IMR-90 (cell line): ENCODE results near the gene ADGRD1. TPM values are rescaled to one million over a fixed set of nuclear protein-coding genes. Genes with fewer than 3 reads are reported as not detected.

ENCODE experiments used
- ATAC-seq: fragments of 200-7000 bp; cut with Tn5 transposase; 2 replicates; pipeline ENCODE4 v1.9.1; 2020; ENCODE audit warnings: low read depth, mild to moderate bottlenecking, moderate library complexity
- BruUV-seq: library from RNA; stranded (reverse); fragments of 400-500 nt; replicated peaks from 2 replicates; lab custom pipeline; 2021; lab: Mats Ljungman, UMichigan
- CTCF ChIA-PET: fragments of 300-600 bp; formaldehyde crosslinking; extraction: SDS; loops from one replicate; lab custom pipeline; 2021; ENCODE audit warnings: antibody characterized with exemption; lab: Yijun Ruan, JAX
- POLR2A ChIA-PET: fragments of 300-600 bp; sonication (Branson Sonifier 250); formaldehyde crosslinking; loops from one replicate; lab custom pipeline; 2022; ENCODE audit warnings: antibody characterized with exemption; ENCODE audit not compliant: unreplicated experiment; lab: Charles Lee
- DNase-seq: peaks from one replicate; pipeline ENCODE4 v3.0.0; 2013
- H2AFZ ChIP-seq: replicated peaks from 2 replicates; pipeline ENCODE3; 2013; ENCODE audit warnings: low read length, mild to moderate bottlenecking; ENCODE audit not compliant: poor library complexity
- H2AK5ac ChIP-seq: 2 replicates; pipeline ENCODE4 v1.6.1; 2013; ENCODE audit warnings: low read depth, low read length, inconsistent platforms
- H2AK9ac ChIP-seq: replicated peaks from 2 replicates; pipeline ENCODE3; 2013; ENCODE audit warnings: mild to moderate bottlenecking, low read depth, low read length, moderate library complexity; ENCODE audit not compliant: poor library complexity
- H2BK120ac ChIP-seq: 2 replicates; pipeline ENCODE4 v1.6.1; 2013; ENCODE audit warnings: low read depth, low read length, inconsistent platforms
- H2BK15ac ChIP-seq: 3 replicates; pipeline ENCODE4 v1.6.1; 2013; ENCODE audit warnings: low read depth, low read length, inconsistent platforms
- H2BK20ac ChIP-seq: 2 replicates; pipeline ENCODE4 v1.6.1; 2013; ENCODE audit warnings: low read depth, mild to moderate bottlenecking, inconsistent platforms, low read length, moderate library complexity
- H2BK5ac ChIP-seq: 2 replicates; pipeline ENCODE4 v1.6.1; 2013; ENCODE audit warnings: mild to moderate bottlenecking, low read depth, low read length, inconsistent platforms; ENCODE audit not compliant: poor library complexity, severe bottlenecking
- H3K14ac ChIP-seq: replicated peaks from 2 replicates; pipeline ENCODE4 v1.6.1; 2013; ENCODE audit warnings: low read depth, low read length, inconsistent platforms
- H3K18ac ChIP-seq: 2 replicates; pipeline ENCODE4 v1.6.1; 2013; ENCODE audit warnings: low read depth, low read length, control low read depth
- H3K23ac ChIP-seq: 2 replicates; pipeline ENCODE4 v1.6.1; 2013; ENCODE audit warnings: low read depth, low read length, inconsistent platforms
- H3K27ac ChIP-seq: 2 replicates; pipeline ENCODE4 v1.5.1; 2013; ENCODE audit warnings: mild to moderate bottlenecking, control low read depth, low read length; ENCODE audit not compliant: insufficient read depth
- H3K27me3 ChIP-seq: 2 replicates; pipeline ENCODE4 v1.6.1; 2013; ENCODE audit warnings: low read length; ENCODE audit not compliant: control insufficient read depth, insufficient read depth
- H3K36me3 ChIP-seq: 2 replicates; pipeline ENCODE4 v1.6.1; 2013; ENCODE audit warnings: low read length, mixed read lengths; ENCODE audit not compliant: control insufficient read depth, insufficient read depth
- H3K4ac ChIP-seq: 2 replicates; pipeline ENCODE4 v1.6.1; 2013; ENCODE audit warnings: low read depth, low read length, inconsistent platforms
- H3K4me1 ChIP-seq: 2 replicates; pipeline ENCODE4 v1.6.1; 2013; ENCODE audit warnings: low read length, mixed read lengths; ENCODE audit not compliant: control insufficient read depth, insufficient read depth
- H3K4me2 ChIP-seq: 2 replicates; pipeline ENCODE4 v1.6.1; 2013; ENCODE audit warnings: low read depth, mild to moderate bottlenecking, control low read depth, low read length, moderate library complexity
- H3K4me3 ChIP-seq: 2 replicates; pipeline ENCODE4 v1.5.1; 2013; ENCODE audit warnings: low read depth, mild to moderate bottlenecking, control low read depth, low read length, moderate library complexity; ENCODE audit not compliant: insufficient read depth
- H3K56ac ChIP-seq: 2 replicates; pipeline ENCODE4 v1.6.1; 2013; ENCODE audit warnings: low read length, inconsistent platforms; ENCODE audit not compliant: insufficient read depth; ENCODE audit errors: extremely low read depth
- H3K79me1 ChIP-seq, 2 experiments: 2 replicates each; pipeline ENCODE4 v1.6.1; 2013; ENCODE audit warnings: low read length in 2 of 2, inconsistent platforms in 1 of 2, low read depth in 1 of 2
- H3K9ac ChIP-seq: 2 replicates; pipeline ENCODE4 v1.6.1; 2013; ENCODE audit warnings: low read depth, low read length, control low read depth
- H3K9me1 ChIP-seq: 2 replicates; pipeline ENCODE4 v1.6.1; 2013; ENCODE audit warnings: low read length, inconsistent platforms; ENCODE audit not compliant: insufficient read depth
- H3K9me3 ChIP-seq: 2 replicates; pipeline ENCODE4 v1.6.1; 2013; ENCODE audit warnings: low read length; ENCODE audit not compliant: control insufficient read depth, insufficient read depth
- H4K20me1 ChIP-seq: 2 replicates; pipeline ENCODE4 v1.6.1; 2013; ENCODE audit warnings: low read length, inconsistent platforms; ENCODE audit not compliant: insufficient read depth
- H4K5ac ChIP-seq: 2 replicates; pipeline ENCODE4 v1.6.1; 2013; ENCODE audit warnings: mild to moderate bottlenecking, low read depth, low read length, control low read depth
- H4K8ac ChIP-seq, 2 experiments: 2 replicates each; pipeline ENCODE4 v1.6.1; 2013; ENCODE audit warnings: low read depth in 2 of 2, low read length in 2 of 2, control low read depth in 1 of 2, inconsistent platforms in 1 of 2
- H4K91ac ChIP-seq: 2 replicates; pipeline ENCODE4 v1.6.1; 2013; ENCODE audit warnings: low read depth, low read length, inconsistent platforms; ENCODE audit not compliant: insufficient read depth
- BHLHE40 ChIP-seq: fragments of 150-350 bp; IDR thresholded peaks from 2 replicates; pipeline ENCODE4 v1.6.1; 2016; ENCODE audit warnings: mild to moderate bottlenecking, low read depth, low read length
- CEBPB ChIP-seq: IDR thresholded peaks from 2 replicates; pipeline ENCODE4 v1.6.1; 2012; ENCODE audit warnings: low read depth, low read length, improper control_type of control experiment
- CHD1 ChIP-seq: IDR thresholded peaks from 2 replicates; pipeline ENCODE4 v1.6.1; 2012; ENCODE audit warnings: low read depth, low read length, improper control_type of control experiment
- FOS ChIP-seq: fragments of 150-350 bp; IDR thresholded peaks from 2 replicates; pipeline ENCODE4 v1.6.1; 2016; ENCODE audit warnings: low read depth, low read length
- MAFK ChIP-seq: IDR thresholded peaks from 2 replicates; pipeline ENCODE4 v1.6.1; 2012; ENCODE audit warnings: low read depth, low read length, improper control_type of control experiment
- MAZ ChIP-seq: IDR thresholded peaks from 2 replicates; pipeline ENCODE4 v1.6.1; 2012; ENCODE audit warnings: low read depth, mild to moderate bottlenecking, low read length, improper control_type of control experiment, moderate library complexity, borderline replicate concordance
- MXI1 ChIP-seq: IDR thresholded peaks from 2 replicates; pipeline ENCODE4 v1.6.1; 2012; ENCODE audit warnings: low read depth, mild to moderate bottlenecking, low read length, moderate library complexity, borderline replicate concordance
- NFE2L2 ChIP-seq: fragments of 150-350 bp; IDR thresholded peaks from 2 replicates; pipeline ENCODE4 v1.6.1; 2016; ENCODE audit warnings: low read depth, mild to moderate bottlenecking, low read length
- POLR2A ChIP-seq: IDR thresholded peaks from 2 replicates; pipeline ENCODE4 v1.6.1; 2012; ENCODE audit warnings: mild to moderate bottlenecking, low read depth, low read length
- RAD21 ChIP-seq: IDR thresholded peaks from 2 replicates; pipeline ENCODE4 v1.6.1; 2012; ENCODE audit warnings: low read length, improper control_type of control experiment
- RCOR1 ChIP-seq: IDR thresholded peaks from 2 replicates; pipeline ENCODE4 v1.6.1; 2012; ENCODE audit warnings: mild to moderate bottlenecking, low read length, improper control_type of control experiment; ENCODE audit not compliant: insufficient replicate concordance
- RFX5 ChIP-seq: IDR thresholded peaks from 2 replicates; pipeline ENCODE4 v1.8.0; 2012; ENCODE audit warnings: low read depth, mild to moderate bottlenecking, low read length, moderate library complexity
- SMC3 ChIP-seq: fragments of 150-350 bp; IDR thresholded peaks from 2 replicates; pipeline ENCODE4 v1.6.1; 2016; ENCODE audit warnings: low read depth, mild to moderate bottlenecking, antibody characterized with exemption, low read length, moderate library complexity
- WGBS, 2 experiments: methylation state at CpG; one replicate each; pipeline versions ENCODE4 v1.1.5 to v1.1.7; 2013; ENCODE audit warnings: missing lambda C conversion rate in 2 of 2; ENCODE audit not compliant: insufficient read length in 1 of 2; ENCODE audit errors: extremely low coverage in 2 of 2; 5-methylcytosine and 5-hydroxymethylcytosine counted together
- dilution Hi-C: fragments of 300-500 bp; cut with HindIII; formaldehyde crosslinking; loops from one replicate; pipeline ENCODE4 v1.14.3; 2018; ENCODE audit warnings: low sequenced_read_pairs; ENCODE audit not compliant: unreplicated experiment
- in situ Hi-C: fragments of 300-500 bp; cut with MboI; formaldehyde crosslinking; loops from 3 replicates; pipeline ENCODE4 v1.14.3; 2019; ENCODE audit warnings: low sequenced_read_pairs, inconsistent platforms, mixed read lengths
- intact Hi-C: fragments of 100-400 bp; cut with micrococcal nuclease; formaldehyde crosslinking; loops from 2 replicates; pipeline ENCODE4 v1.10.0; 2022
- polyA plus RNA-seq, 3 experiments: library from polyadenylated mRNA; depleted of rRNA; stranded (reverse); fragments of >200 nt; gene quantifications; 2 replicates each; pipeline ENCODE4 v1.2.3, GENCODE V29; 2012; ENCODE audit warnings: low replicate concordance in 1 of 3
- total RNA-seq: library from RNA; depleted of rRNA; stranded (reverse); fragments of >200 nt; gene quantifications from 2 replicates; pipeline ENCODE4 v1.2.3, GENCODE V29; 2012
- TF ChIP-seq, protein P1 (sequence below): conservative IDR thresholded peaks from 2 replicates; pipeline ENCODE4 v1.5.1; 2012; ENCODE audit warnings: mild to moderate bottlenecking, low read depth, low read length, improper control_type of control experiment
- TF ChIP-seq, protein P2 (sequence below): fragments of 150-350 bp; IDR thresholded peaks from 2 replicates; pipeline ENCODE4 v1.6.1; 2016; ENCODE audit warnings: low read depth, mild to moderate bottlenecking, low read length, moderate library complexity, borderline replicate concordance
- TF ChIP-seq, protein P3 (sequence below): fragments of 150-350 bp; IDR thresholded peaks from 2 replicates; pipeline ENCODE4 v1.6.1; 2017; ENCODE audit warnings: mild to moderate bottlenecking, antibody characterized with exemption, low read length, low read depth

The ADGRD1 gene
- total and polyA plus RNA-seq, 2 of the 4 experiments (the other 2 are of a cell fraction), result not detected

DNA sequence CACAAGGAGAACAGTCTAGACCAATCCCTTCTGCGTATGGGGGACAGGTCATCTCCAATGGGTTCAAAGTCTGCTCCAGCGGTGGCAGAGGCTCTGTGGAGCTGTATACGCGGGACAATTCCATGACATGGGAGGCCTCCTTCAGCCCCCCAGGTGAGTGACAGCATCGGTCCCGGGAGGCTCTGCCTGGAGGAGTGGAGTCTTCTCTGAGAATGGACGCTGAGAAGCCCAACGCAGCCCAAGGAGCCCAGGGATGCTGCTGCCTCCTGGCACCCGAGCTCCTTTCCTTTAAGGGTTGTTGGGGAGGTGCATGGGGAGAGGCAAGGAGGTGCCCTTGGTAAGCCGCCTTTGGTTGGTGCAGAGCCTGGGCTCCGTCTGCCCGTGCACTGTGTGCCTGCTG, 28.2 kb downstream of the ADGRD1 start:
- no peak overlapping the region for H2BK5ac ChIP-seq
- no peaks in the 10 kb centered on the region for H3K9me1 ChIP-seq
- H3K56ac ChIP-seq, result no peak overlapping the region
- TF ChIP-seq, protein P1, sequence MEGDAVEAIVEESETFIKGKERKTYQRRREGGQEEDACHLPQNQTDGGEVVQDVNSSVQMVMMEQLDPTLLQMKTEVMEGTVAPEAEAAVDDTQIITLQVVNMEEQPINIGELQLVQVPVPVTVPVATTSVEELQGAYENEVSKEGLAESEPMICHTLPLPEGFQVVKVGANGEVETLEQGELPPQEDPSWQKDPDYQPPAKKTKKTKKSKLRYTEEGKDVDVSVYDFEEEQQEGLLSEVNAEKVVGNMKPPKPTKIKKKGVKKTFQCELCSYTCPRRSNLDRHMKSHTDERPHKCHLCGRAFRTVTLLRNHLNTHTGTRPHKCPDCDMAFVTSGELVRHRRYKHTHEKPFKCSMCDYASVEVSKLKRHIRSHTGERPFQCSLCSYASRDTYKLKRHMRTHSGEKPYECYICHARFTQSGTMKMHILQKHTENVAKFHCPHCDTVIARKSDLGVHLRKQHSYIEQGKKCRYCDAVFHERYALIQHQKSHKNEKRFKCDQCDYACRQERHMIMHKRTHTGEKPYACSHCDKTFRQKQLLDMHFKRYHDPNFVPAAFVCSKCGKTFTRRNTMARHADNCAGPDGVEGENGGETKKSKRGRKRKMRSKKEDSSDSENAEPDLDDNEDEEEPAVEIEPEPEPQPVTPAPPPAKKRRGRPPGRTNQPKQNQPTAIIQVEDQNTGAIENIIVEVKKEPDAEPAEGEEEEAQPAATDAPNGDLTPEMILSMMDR, result no peak
- no peak for TF ChIP-seq CHD1
- TF ChIP-seq, protein P2, sequence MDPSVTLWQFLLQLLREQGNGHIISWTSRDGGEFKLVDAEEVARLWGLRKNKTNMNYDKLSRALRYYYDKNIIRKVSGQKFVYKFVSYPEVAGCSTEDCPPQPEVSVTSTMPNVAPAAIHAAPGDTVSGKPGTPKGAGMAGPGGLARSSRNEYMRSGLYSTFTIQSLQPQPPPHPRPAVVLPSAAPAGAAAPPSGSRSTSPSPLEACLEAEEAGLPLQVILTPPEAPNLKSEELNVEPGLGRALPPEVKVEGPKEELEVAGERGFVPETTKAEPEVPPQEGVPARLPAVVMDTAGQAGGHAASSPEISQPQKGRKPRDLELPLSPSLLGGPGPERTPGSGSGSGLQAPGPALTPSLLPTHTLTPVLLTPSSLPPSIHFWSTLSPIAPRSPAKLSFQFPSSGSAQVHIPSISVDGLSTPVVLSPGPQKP, result no peak
- no peak for TF ChIP-seq NFE2L2
- no peak for TF ChIP-seq RFX5
- no peak for TF ChIP-seq BHLHE40
- no peak for TF ChIP-seq MXI1
- no peak for TF ChIP-seq POLR2A
- no peak for TF ChIP-seq RAD21
- no peak for TF ChIP-seq MAFK
- no peak for TF ChIP-seq SMC3
- no peak for TF ChIP-seq MAZ
- TF ChIP-seq RCOR1, result no peak
- no peak for TF ChIP-seq FOS
- TF ChIP-seq, protein P3, sequence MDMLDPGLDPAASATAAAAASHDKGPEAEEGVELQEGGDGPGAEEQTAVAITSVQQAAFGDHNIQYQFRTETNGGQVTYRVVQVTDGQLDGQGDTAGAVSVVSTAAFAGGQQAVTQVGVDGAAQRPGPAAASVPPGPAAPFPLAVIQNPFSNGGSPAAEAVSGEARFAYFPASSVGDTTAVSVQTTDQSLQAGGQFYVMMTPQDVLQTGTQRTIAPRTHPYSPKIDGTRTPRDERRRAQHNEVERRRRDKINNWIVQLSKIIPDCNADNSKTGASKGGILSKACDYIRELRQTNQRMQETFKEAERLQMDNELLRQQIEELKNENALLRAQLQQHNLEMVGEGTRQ, result no peak
- TF ChIP-seq CEBPB, result no peak
- ChIA-PET POLR2A (no interaction called here), CTCF (no interaction called here)
- no peak overlapping the region for H3K14ac ChIP-seq
- no peak overlapping the region for H2AFZ ChIP-seq
- no peak overlapping the region for H2AK9ac ChIP-seq
- no peak overlapping the region for H4K91ac ChIP-seq
- no peak overlapping the region for H3K9ac ChIP-seq
- no TSS peak for BruUV-seq
- H3K4me3 ChIP-seq, result no peak overlapping the region
- H3K4me2 ChIP-seq, result no peak overlapping the region
- no peak overlapping the region for H3K18ac ChIP-seq
- H3K79me1 ChIP-seq, result no peaks in the 10 kb centered on the region
- H3K4me1 ChIP-seq, result no peaks in the 10 kb centered on the region
- no peak overlapping the region for H2AK5ac ChIP-seq
- H2BK120ac ChIP-seq, result no peak overlapping the region
- H2BK20ac ChIP-seq, result no peak overlapping the region
- no peak overlapping the region for H3K27ac ChIP-seq
- no peak overlapping the region for H3K23ac ChIP-seq
- no peak overlapping the region for H2BK15ac ChIP-seq
- ATAC-seq (no peak), DNase-seq (no peak)
- H4K8ac ChIP-seq, result no peak overlapping the region
- whole genome bisulfite sequencing, 2 experiments, result 91% methylated on average over 4 of the region's 12 CpGs; no CpG with 5 or more reads in 1 of the 2 experiments
- H3K27me3 ChIP-seq, result no peaks in the 10 kb centered on the region
- H4K5ac ChIP-seq, result no peak overlapping the region
- dilution Hi-C loops (no loop called here), intact Hi-C loops (no loop called here), in situ Hi-C loops (no loop called here)
- peaks cover 27% of the 10 kb centered on the region; the same call in 1 of the 2 replicates for H3K9me3 ChIP-seq
- H3K4ac ChIP-seq, result no peak overlapping the region
- no peaks in the 10 kb centered on the region for H4K20me1 ChIP-seq
- no peaks in the 10 kb centered on the region for H3K36me3 ChIP-seq
